HG03460 (cell line): Measurements from ENCODE around the gene KDM5A.
"Not testable (repeated sequence)": the region's sequence is repeated elsewhere in the genome, so short reads cannot be mapped to it uniquely, and the experiment has no call there.

Source experiments
- ATAC-seq: cut with Tn5 transposase; IDR thresholded peaks from one replicate; pipeline ENCODE4 v1.9.1; 2021; ENCODE audit not compliant: unreplicated experiment

KDM5A gene

DNA sequence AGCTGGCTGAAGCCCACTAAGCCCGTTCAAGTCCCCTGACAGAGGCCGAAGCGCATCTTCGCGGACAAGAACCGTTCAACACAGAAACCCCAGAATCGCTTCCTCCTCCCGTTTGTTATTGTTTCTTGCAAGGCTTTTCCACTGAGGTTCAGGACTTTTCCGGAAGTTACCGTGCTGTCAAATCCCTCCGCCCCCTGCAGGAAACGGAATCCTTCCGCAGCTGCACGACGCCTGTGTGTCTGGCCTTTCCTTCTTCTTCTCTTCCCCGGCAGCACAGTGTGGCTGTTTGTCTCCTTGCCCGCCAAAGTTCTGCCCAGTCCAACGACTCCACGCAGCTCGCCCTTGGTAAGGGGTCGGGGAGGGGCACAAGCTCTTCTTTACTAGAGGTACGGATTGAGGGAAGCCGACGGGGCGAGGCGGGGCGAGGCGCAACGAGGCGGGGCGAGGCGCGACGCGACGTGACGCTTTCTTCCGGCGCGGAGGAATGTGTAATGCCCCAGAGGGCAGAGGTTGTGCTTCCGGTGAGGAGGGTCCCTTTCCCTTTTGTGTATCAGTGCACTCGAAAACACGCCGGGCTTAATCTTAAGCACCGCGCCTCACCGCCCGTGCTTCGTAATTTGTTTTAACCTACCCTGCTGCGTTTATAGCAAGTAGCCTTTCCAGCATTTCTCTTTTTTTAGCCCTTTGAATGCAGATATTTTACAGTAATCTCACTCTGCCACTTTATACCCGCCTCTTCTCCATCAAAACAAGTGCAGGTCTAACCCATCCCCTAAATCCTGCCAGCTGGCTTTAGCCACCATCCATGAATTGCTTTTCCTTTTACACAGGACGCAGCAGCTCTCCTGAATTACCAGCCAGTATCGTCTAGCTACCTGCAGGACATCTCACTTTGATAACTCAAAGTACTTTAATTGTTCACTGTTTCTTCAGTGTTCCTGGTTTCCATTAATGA is at the start of gene KDM5A:
Gene KDM5A (minus strand): TSS at position 179 of the 955 bp plus-strand sequence. CDS start 229 bp downstream, outside the sequence.
- ATAC-seq, result peak; percentile 94

DNA sequence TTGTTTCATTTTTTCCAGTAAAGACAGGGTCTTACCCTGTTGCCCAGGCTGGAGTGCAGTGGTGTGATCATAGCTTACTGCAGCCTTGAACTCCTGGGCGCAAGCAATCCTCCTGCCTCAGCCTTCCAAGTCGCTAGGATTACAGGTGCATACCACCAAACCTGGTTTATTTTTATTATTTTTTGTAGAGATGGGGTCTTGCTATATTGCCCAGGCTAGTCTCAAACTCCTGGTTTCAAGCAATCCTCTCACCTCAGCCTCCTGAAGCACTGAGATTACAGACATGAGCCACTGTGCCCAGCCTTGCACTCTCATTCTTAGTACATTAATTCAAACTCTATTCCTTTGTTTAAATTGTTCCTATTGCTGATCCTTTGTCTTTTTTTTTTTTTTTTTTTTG is 46.6 kb upstream of the KDM5A start:
- ATAC-seq, result not testable (repeated sequence)

DNA sequence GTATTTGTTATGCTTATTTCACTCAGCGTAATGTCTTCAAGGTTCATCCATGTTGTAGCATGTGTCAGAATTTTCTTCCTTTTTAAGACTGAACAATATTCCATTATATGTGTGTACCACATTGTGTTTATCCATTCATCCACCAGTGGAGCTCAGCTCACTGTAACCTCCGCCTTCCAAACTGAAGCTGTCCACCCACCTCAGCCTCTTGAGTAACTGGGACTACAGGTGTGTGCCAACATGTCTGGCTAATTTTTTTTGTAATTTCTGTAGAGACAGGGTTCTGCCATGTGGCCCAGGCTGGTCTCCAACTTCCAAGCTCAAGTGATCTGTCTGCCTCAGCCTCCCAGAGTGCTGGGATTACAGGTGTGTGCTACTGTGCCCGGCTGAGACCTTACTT is 33.4 kb upstream of the KDM5A start:
- ATAC-seq, result no peak

DNA sequence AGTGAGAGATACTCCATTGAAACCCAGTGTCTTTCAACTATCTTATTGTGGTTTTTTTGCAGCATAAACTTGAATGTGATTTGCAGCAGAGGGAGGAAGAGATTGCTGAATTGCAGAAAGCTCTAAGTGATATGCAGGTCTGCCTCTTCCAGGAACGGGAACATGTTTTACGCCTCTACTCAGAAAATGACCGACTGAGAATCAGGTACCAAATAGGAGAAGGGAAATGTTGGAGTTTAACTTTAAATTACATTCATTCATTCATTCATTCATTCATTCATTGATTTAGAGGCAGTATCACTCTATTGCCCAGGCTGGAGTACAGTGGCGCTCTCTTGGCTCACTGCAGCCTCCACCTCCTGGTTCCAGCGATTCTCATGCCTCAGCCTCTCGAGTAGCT is 29.3 kb upstream of the KDM5A start:
- no peak for ATAC-seq

DNA sequence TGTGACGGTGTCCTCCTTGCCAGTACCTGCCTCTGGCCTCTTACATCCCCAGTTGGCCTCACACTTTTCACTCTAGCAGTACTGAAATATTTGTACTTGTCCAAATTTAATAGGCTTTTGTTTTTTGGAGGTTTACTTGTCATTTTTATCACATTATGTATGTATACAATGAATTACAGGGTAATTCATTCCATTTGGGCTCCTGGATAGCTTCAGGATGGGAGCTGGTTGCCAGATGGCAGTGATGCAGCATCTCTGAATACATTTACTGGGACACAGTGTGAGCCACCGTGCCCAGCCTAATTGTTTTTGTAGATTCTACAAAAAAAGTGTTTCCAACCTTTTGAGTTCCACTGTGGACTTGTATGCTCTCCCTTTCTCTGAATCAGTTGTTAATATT is 25.7 kb upstream of the KDM5A start:
- no peak for ATAC-seq

DNA sequence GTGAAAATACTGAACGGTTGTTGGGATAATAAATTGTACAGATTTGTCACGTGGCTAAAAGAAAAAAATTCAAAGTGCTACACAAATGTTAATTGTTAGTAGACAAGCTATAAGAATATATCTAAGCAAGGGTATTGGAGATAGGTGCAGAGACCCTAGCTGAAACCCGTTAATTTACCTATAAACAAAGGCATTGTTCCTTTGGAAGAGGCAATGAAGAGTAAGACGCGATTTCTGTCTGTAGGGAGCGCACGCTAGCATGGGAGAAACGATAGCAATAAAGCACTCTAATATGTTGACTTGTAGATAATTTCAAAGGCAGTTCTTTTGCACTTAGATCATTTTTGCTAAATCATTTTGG is 12.9 kb upstream of the KDM5A start:
- ATAC-seq, result no peak

DNA sequence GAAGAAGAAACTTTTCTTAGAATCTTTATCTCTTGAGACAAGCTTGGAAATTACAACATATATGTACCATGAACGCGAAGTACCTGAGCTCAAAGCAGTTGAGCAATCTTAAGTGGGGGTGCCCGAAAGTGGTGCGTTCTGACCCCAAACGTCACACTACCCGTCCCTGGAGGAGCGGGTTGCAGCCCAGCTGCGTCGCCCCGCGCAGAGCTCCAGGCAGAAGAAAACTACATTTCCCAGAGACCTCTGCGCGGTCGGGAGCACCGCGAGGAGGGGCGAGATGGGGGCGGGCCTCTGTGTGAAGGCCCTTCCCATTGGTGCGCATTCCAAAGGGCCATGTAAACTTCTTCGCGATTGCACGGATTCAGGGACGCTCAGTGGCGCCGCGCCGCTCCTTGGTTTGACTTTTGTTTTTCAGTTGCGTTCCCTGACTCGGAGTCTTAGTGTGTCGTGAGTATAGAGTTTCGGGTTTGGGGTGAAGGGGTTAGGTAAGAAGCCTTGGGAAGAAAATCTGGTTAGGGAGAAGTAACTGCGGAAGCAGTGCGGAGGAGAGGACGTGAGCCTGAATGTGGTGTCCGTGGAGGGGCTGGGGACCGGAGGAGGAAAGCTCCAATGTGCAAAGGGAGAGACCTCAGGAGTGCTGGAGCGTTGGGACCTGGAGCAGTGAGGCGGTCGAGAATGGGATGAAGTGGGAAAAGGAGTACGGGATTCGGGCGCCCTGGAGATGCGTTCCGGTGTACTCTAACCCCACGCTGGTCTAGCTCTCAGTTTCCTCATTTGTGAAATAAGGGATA is 12.3 kb upstream of the KDM5A start, which contains the start of gene CCDC77:
Gene CCDC77 (plus strand): TSS at position 410 of the 794 bp plus-strand sequence. CDS start 7,740 bp downstream, outside the sequence.
- ATAC-seq, result peak; percentile 97

DNA sequence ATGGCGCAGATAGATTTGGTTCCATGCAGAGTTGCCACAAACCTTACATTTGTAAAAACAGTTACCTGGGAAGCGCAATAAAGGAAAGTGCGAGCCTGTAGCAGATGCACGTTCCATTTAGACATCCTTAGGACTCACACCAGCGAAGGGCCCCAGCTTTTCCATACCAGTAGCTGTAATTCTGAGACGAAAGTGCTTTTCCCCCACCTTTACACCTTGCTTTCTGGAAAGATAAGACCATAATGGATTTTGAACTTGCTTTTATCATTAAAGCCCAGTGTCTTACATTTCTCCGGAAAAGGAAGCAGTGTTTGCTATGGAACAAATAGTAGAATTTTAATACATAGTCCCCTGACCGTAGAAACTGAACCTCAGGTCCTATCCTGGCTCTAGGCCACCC is 11.7 kb upstream of the KDM5A start:
- ATAC-seq, result no peak

DNA sequence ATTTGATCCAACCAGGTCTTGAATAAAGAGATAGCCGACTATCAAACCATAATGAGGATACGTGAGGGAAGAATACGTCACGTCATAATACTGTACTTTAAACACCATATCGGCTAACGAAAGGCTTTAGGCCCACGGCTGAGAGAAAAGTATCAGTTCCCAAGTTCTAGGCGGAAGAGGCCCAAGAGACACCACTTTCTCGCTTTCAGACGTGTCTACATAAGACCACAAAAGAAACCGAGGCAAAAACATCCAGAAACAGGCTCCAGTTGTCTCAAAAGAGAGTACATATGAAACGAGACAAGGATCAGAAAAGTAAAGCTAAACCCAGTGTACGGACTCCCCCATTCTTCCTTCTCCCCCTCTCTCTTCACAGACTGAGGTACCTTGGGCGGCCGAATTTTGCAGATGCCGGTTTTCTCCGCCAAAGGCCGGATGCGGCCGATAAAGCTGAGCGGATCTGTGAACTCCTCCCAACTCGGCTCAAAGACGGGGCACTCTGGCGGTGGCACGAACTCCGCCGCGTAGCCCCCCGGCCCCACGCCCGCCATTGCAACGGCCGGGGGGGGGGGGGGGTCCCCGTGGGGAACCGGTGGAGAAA is 479 bp downstream of the KDM5A start:
- ATAC-seq, result peak; percentile 26

DNA sequence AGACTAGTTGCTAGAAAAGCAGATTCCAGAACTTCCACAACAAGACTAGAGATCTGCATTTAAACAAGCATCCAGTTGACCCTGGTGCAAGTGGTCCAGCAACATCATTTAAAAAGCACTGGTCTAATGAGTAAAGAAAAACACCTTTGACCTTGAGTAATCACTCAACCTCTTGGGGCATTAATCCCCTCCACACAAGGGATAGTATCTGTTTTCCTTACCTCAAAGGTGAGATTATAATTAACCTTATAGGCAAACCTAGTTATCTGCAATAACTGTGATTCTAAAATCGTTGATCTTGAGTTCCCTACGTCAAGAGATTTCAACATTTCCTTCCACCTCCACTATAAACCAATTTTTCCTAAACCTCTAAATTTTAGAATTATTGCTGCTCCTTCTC is 1.1 kb downstream of the KDM5A start:
- ATAC-seq, result no peak

DNA sequence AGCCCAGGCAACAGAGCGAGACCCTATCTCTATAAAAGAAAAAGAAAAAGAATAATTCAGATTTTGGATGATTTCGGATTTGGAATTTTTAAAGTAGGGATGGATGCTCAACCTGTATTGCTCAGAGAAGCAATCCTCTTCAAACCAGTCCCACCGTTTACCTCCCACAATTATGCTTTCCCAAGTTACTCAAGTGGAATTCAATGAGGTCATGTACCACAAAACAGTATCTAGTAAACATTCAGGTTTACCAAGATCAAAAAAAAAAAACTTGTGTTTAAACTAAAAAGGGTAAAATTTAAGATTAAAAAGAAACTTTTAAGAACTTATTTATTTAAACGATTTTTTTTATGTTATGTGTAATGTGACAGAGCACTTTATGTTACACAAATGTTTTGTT is 2.5 kb downstream of the KDM5A start:
- no peak for ATAC-seq

DNA sequence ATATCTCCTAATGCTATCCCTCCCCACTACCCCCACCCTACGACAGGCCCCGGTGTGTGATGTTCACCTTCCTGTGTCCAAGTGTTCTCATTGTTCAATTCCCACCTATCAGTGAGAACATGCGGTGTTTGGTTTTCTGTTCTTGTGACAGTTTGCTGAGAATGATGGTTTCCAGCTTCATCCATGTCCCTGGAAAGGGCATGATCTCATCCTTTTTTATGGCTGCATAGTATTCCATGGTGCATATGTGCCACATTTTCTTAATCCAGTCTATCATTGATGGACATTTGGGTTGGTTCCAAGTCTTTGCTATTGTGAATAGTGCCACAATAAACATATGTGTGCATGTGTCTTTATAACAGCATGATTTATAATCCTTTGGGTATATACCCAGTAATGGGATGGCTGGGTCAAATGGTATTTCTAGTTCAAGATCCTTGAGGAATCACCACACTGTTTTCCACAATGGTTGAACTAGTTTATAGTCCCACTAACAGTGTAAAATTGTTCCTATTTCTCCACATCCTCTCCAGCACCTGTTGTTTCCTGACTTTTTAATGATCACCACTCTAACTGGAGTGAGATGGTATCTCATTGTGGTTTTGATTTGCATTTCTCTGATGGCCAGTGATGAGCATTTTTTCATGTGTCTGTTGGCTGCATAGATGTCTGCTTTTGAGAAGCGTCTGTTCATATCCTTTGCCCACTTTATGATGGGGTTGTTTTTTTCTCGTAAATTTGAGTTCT is 18.2 kb downstream of the KDM5A start:
- ATAC-seq, result not testable (repeated sequence)

DNA sequence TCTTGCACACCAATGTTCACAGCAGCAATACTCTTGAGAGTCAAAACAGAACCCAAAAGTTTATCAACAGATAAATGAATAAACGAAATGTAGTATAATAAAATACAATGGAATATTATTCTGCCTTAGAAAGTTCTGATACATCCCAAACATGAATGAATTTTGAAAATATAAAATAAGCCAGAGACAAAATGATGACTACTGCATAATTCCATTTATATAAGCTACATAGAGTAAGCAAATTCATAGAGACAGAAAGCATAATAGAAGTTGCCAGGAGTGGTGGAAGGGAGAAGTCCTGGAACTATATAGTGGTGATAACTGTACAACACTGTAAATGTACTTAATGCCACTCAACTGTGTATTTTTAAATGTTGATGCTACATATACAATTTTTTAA is 21.1 kb downstream of the KDM5A start:
- ATAC-seq, result no peak

DNA sequence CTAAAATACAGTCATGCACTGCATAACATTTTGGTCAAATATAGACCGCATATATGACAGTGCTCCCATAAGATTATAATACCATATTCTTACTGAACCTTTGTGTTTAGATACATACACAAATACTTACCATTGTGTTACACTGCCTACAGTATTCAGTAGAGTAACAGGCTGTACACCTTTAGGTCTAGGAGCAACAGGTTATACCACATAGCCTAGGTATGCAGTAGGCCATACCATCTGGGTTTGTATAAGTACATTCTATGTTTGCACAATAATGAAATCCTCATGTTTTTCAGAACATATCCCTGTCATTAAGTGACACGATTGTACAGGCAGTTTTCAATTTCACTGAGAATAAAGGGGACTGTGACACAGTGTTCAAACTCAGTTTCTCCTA is 22.3 kb downstream of the KDM5A start:
- ATAC-seq, result no peak

DNA sequence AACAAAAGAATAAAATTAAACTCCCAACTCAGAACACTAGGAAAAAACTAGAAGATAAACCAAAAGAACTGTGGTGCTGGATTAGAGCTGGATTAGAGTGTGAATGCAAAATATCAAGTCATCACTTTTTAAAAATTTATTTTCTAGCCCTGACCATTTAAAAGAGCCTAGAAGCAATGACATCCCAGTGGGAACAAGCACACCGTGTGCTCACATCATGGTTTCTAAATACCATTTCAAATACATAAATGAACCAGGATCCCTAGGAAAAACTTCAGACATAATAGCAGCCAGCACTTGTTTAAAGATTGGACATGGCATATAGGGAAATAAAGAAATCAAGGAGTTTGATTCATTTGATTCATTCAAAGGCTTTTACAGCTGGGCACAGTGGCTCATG is 30.0 kb downstream of the KDM5A start:
- no peak for ATAC-seq

DNA sequence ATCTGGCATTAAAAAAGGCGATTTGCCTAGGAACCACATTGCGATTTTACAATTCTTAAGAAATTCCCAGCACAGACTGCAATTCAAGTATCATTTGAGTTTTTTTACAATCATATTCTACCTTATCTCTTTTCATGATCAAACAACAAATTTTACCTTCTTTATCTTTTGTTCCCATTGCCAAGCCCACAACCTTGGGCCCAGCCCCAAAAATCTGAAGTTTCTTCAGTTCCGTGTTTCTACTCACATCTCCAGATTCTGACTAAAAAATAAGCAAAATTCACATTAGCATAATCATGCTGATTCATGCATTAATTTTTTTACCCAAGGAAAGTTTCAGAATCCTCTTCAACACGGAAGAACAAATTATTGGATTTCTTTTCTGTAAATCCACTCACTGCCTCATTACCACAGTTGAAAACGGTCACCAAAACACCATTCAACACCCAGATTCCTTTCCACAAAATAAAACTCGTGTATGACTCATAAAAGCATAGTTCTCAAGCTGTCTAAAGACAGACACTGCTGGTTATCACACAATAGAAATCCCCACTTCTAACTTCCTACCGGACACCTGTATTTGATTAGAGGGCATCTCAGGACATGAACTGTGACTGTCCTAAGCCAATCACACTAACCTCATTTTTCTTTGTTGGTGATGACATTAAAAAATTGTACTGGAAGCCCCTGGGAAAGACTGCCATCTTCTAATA is 32.7 kb downstream of the KDM5A start:
- no peak for ATAC-seq

DNA sequence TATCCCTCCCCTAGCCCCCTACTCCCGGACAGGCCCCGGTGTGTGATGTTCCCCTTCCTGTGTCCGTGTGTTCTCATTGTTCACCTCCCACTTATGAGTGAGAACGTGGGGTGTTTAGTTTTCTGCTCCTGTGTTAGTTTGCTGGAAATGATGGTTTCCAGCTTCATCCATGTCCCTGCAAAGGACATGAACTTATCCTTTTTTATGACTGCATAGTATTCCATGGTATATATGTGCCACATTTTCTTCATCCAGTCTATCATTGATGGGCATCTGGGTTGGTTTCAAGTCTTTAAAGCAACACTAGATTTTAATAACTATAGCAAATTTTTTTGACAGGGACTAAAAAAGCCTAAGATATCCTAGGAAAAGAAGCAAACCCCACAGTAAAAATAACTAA is 37.9 kb downstream of the KDM5A start:
- not testable (repeated sequence) for ATAC-seq

DNA sequence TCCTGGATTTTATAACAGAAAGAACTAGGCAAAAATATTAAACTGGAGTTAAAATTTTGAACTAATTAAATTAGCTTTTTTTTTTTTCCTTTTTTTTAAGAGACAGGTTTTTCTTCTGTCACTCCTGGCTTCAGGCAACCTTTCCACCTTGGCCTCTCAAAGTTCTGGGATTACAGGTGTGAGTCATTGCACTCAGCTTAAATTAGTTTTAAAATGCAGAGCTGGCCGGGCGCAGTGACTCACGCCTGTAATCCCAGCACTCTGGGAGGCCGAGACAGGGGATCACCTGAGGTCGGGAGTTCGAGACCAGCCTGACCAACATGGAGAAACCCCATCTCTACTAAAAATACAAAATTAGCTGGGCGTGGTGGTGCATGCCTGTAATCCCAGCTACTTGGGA is 39.5 kb downstream of the KDM5A start:
- not testable (repeated sequence) for ATAC-seq

DNA sequence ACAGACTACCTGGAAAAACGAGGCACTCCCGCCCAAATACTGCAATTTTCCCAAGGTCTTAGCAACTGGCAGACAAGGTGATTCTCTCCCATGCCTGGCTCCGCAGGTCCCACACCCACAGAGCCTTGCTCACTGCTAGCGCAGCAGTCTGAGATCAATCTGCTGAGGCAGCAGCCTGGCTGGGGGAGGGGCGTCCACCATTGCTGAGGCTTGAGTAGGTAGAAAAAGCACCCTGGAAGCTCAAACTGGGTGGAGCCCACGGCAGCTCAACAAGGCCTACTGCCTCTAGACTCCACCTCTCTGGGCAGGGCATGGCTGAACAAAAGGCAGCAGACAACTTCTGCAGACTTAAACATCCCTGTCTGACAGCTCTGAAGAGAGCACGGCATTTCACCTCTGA is 46.1 kb downstream of the KDM5A start:
- ATAC-seq, result not testable (repeated sequence)

DNA sequence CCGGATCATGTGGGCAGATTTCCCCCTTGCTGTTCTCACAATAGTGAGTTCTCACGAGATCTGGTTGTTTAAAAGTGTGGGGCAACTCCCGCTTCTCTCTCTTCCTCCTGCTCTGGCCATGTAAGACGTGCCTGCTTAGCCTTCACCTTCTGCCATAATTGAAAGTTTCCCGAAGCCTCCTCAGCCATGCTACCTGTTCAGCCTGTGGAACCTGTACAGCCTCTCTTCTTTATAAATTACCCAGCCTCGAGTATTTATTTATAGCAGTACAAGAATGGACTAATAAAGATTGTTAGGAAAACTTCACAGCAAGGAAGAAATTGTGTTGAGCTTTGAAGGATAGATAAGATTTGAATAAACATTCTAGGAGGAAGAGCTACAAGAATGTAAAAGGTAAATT is 52.1 kb downstream of the KDM5A start:
- no peak for ATAC-seq
